MM.1S (cell line): ENCODE data around the gene CREBBP.

ENCODE experiments used
- EZH2 ChIP-seq: fragments of 300-600 bp; sonication (generic); optimal IDR thresholded peaks from 2 replicates; pipeline ENCODE3; 2017; ENCODE audit warnings: low read depth, mild to moderate bottlenecking, antibody characterized with exemption, low read length, mixed read lengths
- TF ChIP-seq, protein P1 (sequence below): fragments of 300-600 bp; sonication (generic); IDR thresholded peaks from 2 replicates; pipeline ENCODE4 v1.5.1; 2016; ENCODE audit warnings: antibody characterized with exemption, low read length, mixed read lengths

DNA sequence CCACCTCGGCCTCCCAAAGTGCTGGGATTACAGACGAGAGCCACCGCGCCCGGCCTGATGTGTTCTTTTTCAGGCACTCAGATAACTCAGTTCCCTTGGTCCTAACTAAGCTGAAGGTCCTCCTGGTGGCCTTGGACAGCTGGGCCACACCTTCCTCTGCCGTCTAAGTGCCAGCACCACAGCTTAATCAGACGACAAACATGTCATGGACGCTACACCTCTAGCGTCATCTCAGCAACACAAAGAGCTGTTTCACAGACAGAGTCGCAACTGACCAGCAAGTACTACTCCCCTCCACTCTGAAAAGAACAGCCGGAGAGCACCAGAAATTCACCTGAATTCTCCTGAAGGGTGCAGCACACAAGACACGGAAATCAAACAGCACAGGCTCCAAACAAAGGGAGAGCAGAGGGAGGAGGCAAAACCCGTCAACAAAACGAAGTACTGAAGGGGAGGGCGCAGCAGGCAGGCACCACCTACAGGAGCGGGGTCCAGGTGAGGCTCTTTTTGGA is 167.6 kb downstream of the CREBBP start:
- TF ChIP-seq, protein P1, sequence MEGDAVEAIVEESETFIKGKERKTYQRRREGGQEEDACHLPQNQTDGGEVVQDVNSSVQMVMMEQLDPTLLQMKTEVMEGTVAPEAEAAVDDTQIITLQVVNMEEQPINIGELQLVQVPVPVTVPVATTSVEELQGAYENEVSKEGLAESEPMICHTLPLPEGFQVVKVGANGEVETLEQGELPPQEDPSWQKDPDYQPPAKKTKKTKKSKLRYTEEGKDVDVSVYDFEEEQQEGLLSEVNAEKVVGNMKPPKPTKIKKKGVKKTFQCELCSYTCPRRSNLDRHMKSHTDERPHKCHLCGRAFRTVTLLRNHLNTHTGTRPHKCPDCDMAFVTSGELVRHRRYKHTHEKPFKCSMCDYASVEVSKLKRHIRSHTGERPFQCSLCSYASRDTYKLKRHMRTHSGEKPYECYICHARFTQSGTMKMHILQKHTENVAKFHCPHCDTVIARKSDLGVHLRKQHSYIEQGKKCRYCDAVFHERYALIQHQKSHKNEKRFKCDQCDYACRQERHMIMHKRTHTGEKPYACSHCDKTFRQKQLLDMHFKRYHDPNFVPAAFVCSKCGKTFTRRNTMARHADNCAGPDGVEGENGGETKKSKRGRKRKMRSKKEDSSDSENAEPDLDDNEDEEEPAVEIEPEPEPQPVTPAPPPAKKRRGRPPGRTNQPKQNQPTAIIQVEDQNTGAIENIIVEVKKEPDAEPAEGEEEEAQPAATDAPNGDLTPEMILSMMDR, result no peak
- no peak for TF ChIP-seq EZH2
